NCI-H1105 (cell line): ENCODE results near the gene TOR2A.

Source experiments
- DNase-seq: peaks from one replicate; lab custom pipeline; 2025; lab: John Stamatoyannopoulos, UW

Gene TOR2A

GRCh38 chr9:127698985-127699670 is 36.0 kb downstream of the TOR2A start:
- DNase-seq = no peak

- DNase-seq = no peak
Observed at GRCh38 chr9:127698386-127698785, 36.7 kb downstream of the TOR2A start.

- no peak for DNase-seq
Observed at GRCh38 chr9:127697575-127697974, 37.5 kb downstream of the TOR2A start.

GRCh38 chr9:127694890-127695720 is 40.0 kb downstream of the TOR2A start:
- DNase-seq = no peak

- DNase-seq = no peak
Observed at GRCh38 chr9:127693697-127694096, 41.4 kb downstream of the TOR2A start.

GRCh38 chr9:127693143-127693542 is 42.0 kb downstream of the TOR2A start:
- no peak for DNase-seq

GRCh38 chr9:127692071-127692470 is 43.0 kb downstream of the TOR2A start:
- DNase-seq = no peak

- no peak for DNase-seq
Observed at GRCh38 chr9:127690735-127691134, 44.4 kb downstream of the TOR2A start.

- no peak for DNase-seq
Observed at GRCh38 chr9:127689329-127690000, 45.6 kb downstream of the TOR2A start.

GRCh38 chr9:127686461-127687393 is 48.4 kb downstream of the TOR2A start:
- DNase-seq = no peak

- no peak for DNase-seq
Observed at GRCh38 chr9:127684576-127684975, 50.5 kb downstream of the TOR2A start.

- DNase-seq = no peak
Observed at GRCh38 chr9:127683723-127684122, 51.4 kb downstream of the TOR2A start.

GRCh38 chr9:127682351-127683136 is 52.5 kb downstream of the TOR2A start:
- DNase-seq = no peak
